K562 (cell line): ENCODE measurements around the gene LRP1B. TPM values are rescaled to one million over a fixed set of nuclear protein-coding genes. Genes with fewer than 3 reads are reported as not detected.
A peak's percentile ranks its signal among the peaks of the same experiment; 100 is the strongest.

Experiments
- ATAC-seq: fragments of 200-7000 bp; cut with Tn5 transposase; 3 replicates; pipeline ENCODE4 v1.9.1; 2020; ENCODE audit warnings: moderate library complexity
- BruUV-seq: library from RNA; stranded (reverse); fragments of 400-500 nt; replicated peaks from 2 replicates; lab custom pipeline; 2021; lab: Mats Ljungman, UMichigan
- CTCF ChIA-PET: fragments of 300-600 bp; formaldehyde crosslinking; extraction: SDS; loops from one replicate; lab custom pipeline; 2021; ENCODE audit warnings: low intra/inter-chr PET ratio; lab: Yijun Ruan, JAX
- POLR2A ChIA-PET: fragments of 300-600, 350-650 bp; sonication (Branson Sonifier 250); formaldehyde crosslinking; extraction: SDS; loops from one replicate; lab custom pipeline; 2021; ENCODE audit warnings: antibody characterized with exemption, inconsistent platforms; lab: Yijun Ruan, JAX
- DNase-seq, 4 experiments: peaks; one replicate each; pipeline versions ENCODE4 v3.0.0 to v3.0.0-alpha.2; 2011 to 2018; ENCODE audit warnings: low spot score in 3 of 4, mixed read lengths in 3 of 4; ENCODE audit errors: extremely low read depth in 1 of 4
- FAIRE-seq: peaks from 2 replicates; lab custom pipeline; 2011; peaks lifted over from hg19 to GRCh38; lab: Jason Lieb, UNC
- H2AFZ ChIP-seq: 2 replicates; pipeline ENCODE4 v1.6.0; 2011; ENCODE audit warnings: low read depth, low read length, control low read depth, inconsistent platforms
- H3K27ac ChIP-seq: fragments of 200-600 bp; 3 replicates; pipeline ENCODE4 v1.8.0; 2011; ENCODE audit warnings: low read depth, mild to moderate bottlenecking, control low read depth, inconsistent platforms, low read length, moderate library complexity, mixed read lengths; ENCODE audit errors: extremely low read depth
- H3K27me3 ChIP-seq, 2 experiments: fragments of 300-600 bp in 1 of 2; 2 replicates in 1 of 2; 3 replicates in 1 of 2; pipeline versions ENCODE4 v1.6.0 to v1.8.0; 2011; ENCODE audit warnings: inconsistent platforms in 2 of 2, low read length in 2 of 2, mild to moderate bottlenecking in 1 of 2, mixed read lengths in 1 of 2, moderate library complexity in 1 of 2; ENCODE audit not compliant: control insufficient read depth in 2 of 2, insufficient read depth in 2 of 2
- H3K36me3 ChIP-seq: fragments of 300-600 bp; 3 replicates; pipeline ENCODE4 v1.8.0; 2011; ENCODE audit warnings: mild to moderate bottlenecking, low read length, inconsistent platforms; ENCODE audit not compliant: control insufficient read depth, insufficient read depth
- H3K4me1 ChIP-seq, 2 experiments: fragments of 200-600 bp in 1 of 2; replicated peaks in 1 of 2; 2 replicates in 1 of 2; 3 replicates in 1 of 2; pipeline versions ENCODE4 v1.5.1 to v1.8.0; 2011; ENCODE audit warnings: inconsistent platforms in 2 of 2, low read length in 2 of 2, mild to moderate bottlenecking in 1 of 2, mixed read lengths in 1 of 2, moderate library complexity in 1 of 2; ENCODE audit not compliant: control insufficient read depth in 2 of 2, insufficient read depth in 2 of 2
- H3K4me2 ChIP-seq: 2 replicates; pipeline ENCODE4 v1.6.1; 2011; ENCODE audit warnings: low read length, control low read depth, inconsistent platforms, mixed read lengths; ENCODE audit not compliant: insufficient read depth
- H3K4me3 ChIP-seq: fragments of 200-600 bp; sonication (generic), shearing (Covaris generic); 2 replicates; pipeline ENCODE4 v1.5.1; 2016; ENCODE audit warnings: control low read depth, inconsistent platforms
- H3K79me2 ChIP-seq: fragments of 200-600 bp; 3 replicates; pipeline ENCODE4 v1.8.0; 2011; ENCODE audit warnings: low read length, inconsistent platforms; ENCODE audit not compliant: control insufficient read depth, insufficient read depth
- H3K9ac ChIP-seq, 2 experiments: 2 replicates each; pipeline versions ENCODE4 v1.6.0 to v1.6.1; 2011; ENCODE audit warnings: low read depth in 2 of 2, low read length in 2 of 2, control low read depth in 1 of 2, inconsistent platforms in 1 of 2, mild to moderate bottlenecking in 1 of 2, mixed read lengths in 1 of 2; ENCODE audit not compliant: insufficient read depth in 1 of 2
- H3K9me1 ChIP-seq: one replicate; pipeline ENCODE4 v1.6.0; 2011; ENCODE audit warnings: inconsistent platforms, mild to moderate bottlenecking, low read length, moderate library complexity; ENCODE audit not compliant: control insufficient read depth, insufficient read depth
- H3K9me3 ChIP-seq: replicated peaks from 2 replicates; pipeline ENCODE4 v1.5.1; 2011; ENCODE audit warnings: low read depth, low read length, inconsistent platforms; ENCODE audit not compliant: control insufficient read depth, insufficient read depth
- H4K20me1 ChIP-seq: replicated peaks from 2 replicates; pipeline ENCODE4 v1.6.1; 2011; ENCODE audit warnings: low read length, inconsistent platforms, mixed read lengths; ENCODE audit not compliant: control insufficient read depth, insufficient read depth
- CEBPB ChIP-seq: fragments of 450-650 bp; IDR thresholded peaks from 2 replicates; pipeline ENCODE4 v1.6.1; 2016; ENCODE audit warnings: missing genetic modification characterization, missing compliant biosample characterization
- CEBPG ChIP-seq, 3 experiments: fragments of 200-800 bp in 1 of 3; sonication (Bioruptor generic) in 1 of 3; sonication (generic) in 1 of 3; formaldehyde crosslinking in 1 of 3; IDR thresholded peaks in 2 of 3; conservative IDR thresholded peaks in 1 of 3; 2 replicates each; pipeline versions ENCODE4 v1.6.1 to v1.8.0; 2016 to 2022; ENCODE audit warnings: missing compliant biosample characterization in 2 of 3, missing genetic modification characterization in 2 of 3, mild to moderate bottlenecking in 1 of 3, missing genetic modification reagents in 1 of 3
- NFATC3 ChIP-seq: fragments of 450-650 bp; IDR thresholded peaks from 2 replicates; pipeline ENCODE4 v1.6.1; 2017; ENCODE audit warnings: mild to moderate bottlenecking
- WGBS: fragments of 100-300 bp; shearing (Covaris generic); methylation state at CpG from one replicate; pipeline ENCODE4 v1.1.6; 2016; ENCODE audit warnings: low coverage, mixed read lengths; ENCODE audit not compliant: insufficient coverage; ENCODE audit errors: missing lambda C conversion rate; 5-methylcytosine and 5-hydroxymethylcytosine counted together
- in situ Hi-C: fragments of 300-500 bp; cut with MboI; formaldehyde crosslinking; loops from 4 replicates; pipeline ENCODE4 v1.15.0; 2018; ENCODE audit warnings: inconsistent platforms, mixed read lengths
- intact Hi-C: fragments of 100-400 bp; cut with micrococcal nuclease; formaldehyde crosslinking; loops from 2 replicates; pipeline ENCODE4 v1.14.2; 2022
- polyA plus RNA-seq, 8 experiments: library from polyadenylated mRNA; depleted of rRNA in 4 of 8; stranded (reverse) in 5 of 8; unstranded in 3 of 8; fragments of >200 nt; fragmentation: Nextera tagmentation in 2 of 8; fragmentation: Illumina TruSeq in 1 of 8; extraction: Ambion mirVana in 2 of 8; extraction: Trizol in 1 of 8; gene quantifications; 2 replicates each; pipeline versions ENCODE4 v1.2.1 to v1.2.3, GENCODE V29; 2011 to 2014; ENCODE audit warnings: inconsistent platforms in 1 of 8, missing spikeins in 1 of 8
- total RNA-seq, 7 experiments: library from RNA; depleted of rRNA in 6 of 7; stranded (reverse); fragments of >200 nt in 6 of 7; fragmentation: Illumina TruSeq in 2 of 7; extraction: Trizol in 2 of 7; gene quantifications; 2 replicates each; pipeline versions ENCODE4 v1.2.1 to v1.2.3, GENCODE V29; 2011 to 2021; ENCODE audit warnings: low replicate concordance in 1 of 7
- TF ChIP-seq, protein P1 (sequence below), 2 experiments: fragments of 450-650 bp; formaldehyde crosslinking in 1 of 2; IDR thresholded peaks; 2 replicates each; pipeline versions ENCODE4 v1.4.0 to v1.6.1; 2014 to 2020; ENCODE audit warnings: mild to moderate bottlenecking in 2 of 2, borderline replicate concordance in 1 of 2, low read depth in 1 of 2
- TF ChIP-seq, protein P2 (sequence below): fragments of 450-650 bp; conservative IDR thresholded peaks from 2 replicates; pipeline ENCODE4 v1.6.1; 2016; ENCODE audit warnings: missing genetic modification characterization, low read depth, mild to moderate bottlenecking, control low read depth, missing compliant biosample characterization
- TF ChIP-seq, protein P3 (sequence below), 2 experiments: fragments of 450-650 bp in 1 of 2; sonication (generic) in 1 of 2; formaldehyde crosslinking in 1 of 2; IDR thresholded peaks in 1 of 2; conservative IDR thresholded peaks in 1 of 2; 2 replicates each; pipeline versions ENCODE4 v1.6.1 to v1.8.1; 2016 to 2023; ENCODE audit warnings: mild to moderate bottlenecking in 2 of 2, moderate library complexity in 2 of 2, inconsistent platforms in 1 of 2, missing genetic modification reagents in 1 of 2
- TF ChIP-seq, protein P4 (sequence below): fragments of 450-650 bp; formaldehyde crosslinking; IDR thresholded peaks from 2 replicates; pipeline ENCODE4 v1.4.0; 2022; ENCODE audit warnings: mild to moderate bottlenecking, moderate library complexity

Gene LRP1B
- total and polyA plus RNA-seq, 9 of the 15 experiments (the other 6 are each of a cell fraction or from before 2014, with no cell fraction given): not detected

DNA sequence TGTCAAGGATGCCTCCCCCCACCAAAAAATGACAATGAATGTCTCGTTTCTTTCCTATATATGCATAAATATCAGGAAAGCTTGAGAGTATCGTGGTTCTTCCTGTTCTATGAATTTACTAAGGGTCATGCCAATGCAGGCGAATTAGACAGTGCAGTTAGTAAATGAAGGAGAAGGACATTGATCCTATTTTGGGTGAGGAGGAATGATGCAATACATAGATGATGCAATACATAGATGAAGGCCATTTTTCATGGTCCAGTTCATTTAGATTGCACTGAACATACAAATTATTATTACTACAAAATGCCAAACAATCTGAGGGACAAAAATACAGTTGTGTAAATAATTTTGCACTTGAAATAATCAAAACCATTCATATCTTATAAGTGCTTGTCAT, 1265.0 kb downstream of the LRP1B start:
- Histone ChIP-seq H3K9ac (no peak overlapping the region), H3K27me3 (no peaks in the 10 kb centered on the region), H2AFZ (no peak overlapping the region), H3K79me2 (no peaks in the 10 kb centered on the region), H4K20me1 (no peaks in the 10 kb centered on the region), H3K4me1 (no peaks in the 10 kb centered on the region), H3K36me3 (no peaks in the 10 kb centered on the region), H3K9me3 (no peaks in the 10 kb centered on the region), H3K4me3 (no peak overlapping the region), H3K27ac (no peak overlapping the region), H3K4me2 (no peak overlapping the region), H3K9me1 (no peaks in the 10 kb centered on the region)
- in situ Hi-C loops: no loop called here
- no TSS peak for BruUV-seq
- ATAC-seq (no peak), FAIRE-seq (no peak), DNase-seq (no peak)
- WGBS: 0% methylated on average over 3 of the region's 3 CpGs
- intact Hi-C loops: loop anchor here (10.0 kb wide), 1 partner anchor 1941 kb away; no protein-coding TSS in a partner anchor
- ChIA-PET POLR2A (no interaction called here), CTCF (no interaction called here)
- TF ChIP-seq NFATC3 (no peak), CEBPG (CRISPR knock-in tag; IDR thresholded peaks at IDR 0.05) (peak; percentile 23; the same call in 1 of the 2 replicates), CEBPG (tag; conservative IDR thresholded peaks at IDR 0.05 in 1 of 2, IDR thresholded peaks at IDR 0.05 in 1 of 2) (peak; percentile 75 to 92), CEBPB (tag) (peak; percentile 70)
- TF ChIP-seq, protein P1, sequence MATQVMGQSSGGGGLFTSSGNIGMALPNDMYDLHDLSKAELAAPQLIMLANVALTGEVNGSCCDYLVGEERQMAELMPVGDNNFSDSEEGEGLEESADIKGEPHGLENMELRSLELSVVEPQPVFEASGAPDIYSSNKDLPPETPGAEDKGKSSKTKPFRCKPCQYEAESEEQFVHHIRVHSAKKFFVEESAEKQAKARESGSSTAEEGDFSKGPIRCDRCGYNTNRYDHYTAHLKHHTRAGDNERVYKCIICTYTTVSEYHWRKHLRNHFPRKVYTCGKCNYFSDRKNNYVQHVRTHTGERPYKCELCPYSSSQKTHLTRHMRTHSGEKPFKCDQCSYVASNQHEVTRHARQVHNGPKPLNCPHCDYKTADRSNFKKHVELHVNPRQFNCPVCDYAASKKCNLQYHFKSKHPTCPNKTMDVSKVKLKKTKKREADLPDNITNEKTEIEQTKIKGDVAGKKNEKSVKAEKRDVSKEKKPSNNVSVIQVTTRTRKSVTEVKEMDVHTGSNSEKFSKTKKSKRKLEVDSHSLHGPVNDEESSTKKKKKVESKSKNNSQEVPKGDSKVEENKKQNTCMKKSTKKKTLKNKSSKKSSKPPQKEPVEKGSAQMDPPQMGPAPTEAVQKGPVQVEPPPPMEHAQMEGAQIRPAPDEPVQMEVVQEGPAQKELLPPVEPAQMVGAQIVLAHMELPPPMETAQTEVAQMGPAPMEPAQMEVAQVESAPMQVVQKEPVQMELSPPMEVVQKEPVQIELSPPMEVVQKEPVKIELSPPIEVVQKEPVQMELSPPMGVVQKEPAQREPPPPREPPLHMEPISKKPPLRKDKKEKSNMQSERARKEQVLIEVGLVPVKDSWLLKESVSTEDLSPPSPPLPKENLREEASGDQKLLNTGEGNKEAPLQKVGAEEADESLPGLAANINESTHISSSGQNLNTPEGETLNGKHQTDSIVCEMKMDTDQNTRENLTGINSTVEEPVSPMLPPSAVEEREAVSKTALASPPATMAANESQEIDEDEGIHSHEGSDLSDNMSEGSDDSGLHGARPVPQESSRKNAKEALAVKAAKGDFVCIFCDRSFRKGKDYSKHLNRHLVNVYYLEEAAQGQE (IDR thresholded peaks at IDR 0.05; ENCODE audit: borderline replicate concordance): no peak
- TF ChIP-seq, protein P1 (CRISPR knock-in tag; IDR thresholded peaks at IDR 0.05; ENCODE audit: low read depth): no peak
- TF ChIP-seq, protein P2, sequence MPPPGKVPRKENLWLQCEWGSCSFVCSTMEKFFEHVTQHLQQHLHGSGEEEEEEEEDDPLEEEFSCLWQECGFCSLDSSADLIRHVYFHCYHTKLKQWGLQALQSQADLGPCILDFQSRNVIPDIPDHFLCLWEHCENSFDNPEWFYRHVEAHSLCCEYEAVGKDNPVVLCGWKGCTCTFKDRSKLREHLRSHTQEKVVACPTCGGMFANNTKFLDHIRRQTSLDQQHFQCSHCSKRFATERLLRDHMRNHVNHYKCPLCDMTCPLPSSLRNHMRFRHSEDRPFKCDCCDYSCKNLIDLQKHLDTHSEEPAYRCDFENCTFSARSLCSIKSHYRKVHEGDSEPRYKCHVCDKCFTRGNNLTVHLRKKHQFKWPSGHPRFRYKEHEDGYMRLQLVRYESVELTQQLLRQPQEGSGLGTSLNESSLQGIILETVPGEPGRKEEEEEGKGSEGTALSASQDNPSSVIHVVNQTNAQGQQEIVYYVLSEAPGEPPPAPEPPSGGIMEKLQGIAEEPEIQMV (tag): no peak
- TF ChIP-seq, protein P3, sequence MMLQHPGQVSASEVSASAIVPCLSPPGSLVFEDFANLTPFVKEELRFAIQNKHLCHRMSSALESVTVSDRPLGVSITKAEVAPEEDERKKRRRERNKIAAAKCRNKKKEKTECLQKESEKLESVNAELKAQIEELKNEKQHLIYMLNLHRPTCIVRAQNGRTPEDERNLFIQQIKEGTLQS (IDR thresholded peaks at IDR 0.05): peak; percentile 68
- TF ChIP-seq, protein P3 (CRISPR knock-in tag; conservative IDR thresholded peaks at IDR 0.05): no peak
- TF ChIP-seq, protein P4, sequence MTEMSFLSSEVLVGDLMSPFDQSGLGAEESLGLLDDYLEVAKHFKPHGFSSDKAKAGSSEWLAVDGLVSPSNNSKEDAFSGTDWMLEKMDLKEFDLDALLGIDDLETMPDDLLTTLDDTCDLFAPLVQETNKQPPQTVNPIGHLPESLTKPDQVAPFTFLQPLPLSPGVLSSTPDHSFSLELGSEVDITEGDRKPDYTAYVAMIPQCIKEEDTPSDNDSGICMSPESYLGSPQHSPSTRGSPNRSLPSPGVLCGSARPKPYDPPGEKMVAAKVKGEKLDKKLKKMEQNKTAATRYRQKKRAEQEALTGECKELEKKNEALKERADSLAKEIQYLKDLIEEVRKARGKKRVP (CRISPR knock-in tag): peak; percentile 58; the same call in 1 of the 2 replicates
